HG02938 (cell line): ENCODE results near the gene HGFAC.

Experiments
- ATAC-seq: cut with Tn5 transposase; IDR thresholded peaks from one replicate; pipeline ENCODE4 v1.9.1; 2021; ENCODE audit warnings: mild to moderate bottlenecking, moderate library complexity; ENCODE audit not compliant: unreplicated experiment

Gene HGFAC

GRCh38 chr4:3441501-3442459 is at the start of gene HGFAC:
TSS of gene HGFAC (plus strand) at chr4:3441968. CDS start at chr4:3442002, 34 bp downstream.
- ATAC-seq, result no peak

GRCh38 chr4:3392321-3392720 is 49.4 kb upstream of the HGFAC start:
- no peak for ATAC-seq

DNA sequence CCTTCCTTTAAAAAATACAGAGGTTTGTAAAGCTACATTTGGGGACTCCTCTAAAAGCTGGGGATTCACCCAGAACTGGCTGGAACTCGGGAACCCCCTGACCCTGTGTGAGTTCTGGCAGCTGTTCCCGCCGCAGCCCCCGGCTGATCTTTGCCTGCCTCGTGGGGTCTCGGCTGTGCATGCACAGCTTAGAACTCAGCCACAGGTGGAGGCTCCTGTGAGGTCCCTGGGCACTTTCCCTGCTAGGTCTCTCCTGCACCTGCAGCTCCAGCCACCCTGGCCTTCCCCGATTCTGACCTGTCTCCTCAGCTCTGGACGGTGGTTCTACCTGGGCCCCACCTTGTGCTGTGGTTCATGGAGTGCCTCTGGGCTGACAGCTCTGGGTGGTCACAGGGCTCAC is 48.6 kb upstream of the HGFAC start:
- ATAC-seq, result no peak

DNA sequence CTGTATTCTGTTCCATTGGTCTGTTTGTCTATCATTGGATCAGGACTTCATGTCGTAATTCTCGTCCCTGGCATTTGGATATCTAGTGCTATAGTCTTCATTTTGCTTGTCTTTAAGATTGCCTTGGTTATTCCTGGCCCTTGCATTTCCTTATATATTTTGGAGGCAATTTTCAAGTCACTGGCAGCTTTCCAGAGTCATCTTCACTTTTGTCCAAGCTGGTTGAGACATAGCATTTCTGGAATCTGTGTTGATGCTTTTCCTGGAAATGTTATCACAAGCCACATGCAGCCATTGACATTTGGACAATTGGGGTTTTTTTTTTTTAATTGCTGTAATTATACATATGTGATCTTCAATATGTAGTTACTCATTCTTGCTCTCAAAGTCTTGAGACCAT is 45.2 kb upstream of the HGFAC start:
- ATAC-seq, result no peak

DNA sequence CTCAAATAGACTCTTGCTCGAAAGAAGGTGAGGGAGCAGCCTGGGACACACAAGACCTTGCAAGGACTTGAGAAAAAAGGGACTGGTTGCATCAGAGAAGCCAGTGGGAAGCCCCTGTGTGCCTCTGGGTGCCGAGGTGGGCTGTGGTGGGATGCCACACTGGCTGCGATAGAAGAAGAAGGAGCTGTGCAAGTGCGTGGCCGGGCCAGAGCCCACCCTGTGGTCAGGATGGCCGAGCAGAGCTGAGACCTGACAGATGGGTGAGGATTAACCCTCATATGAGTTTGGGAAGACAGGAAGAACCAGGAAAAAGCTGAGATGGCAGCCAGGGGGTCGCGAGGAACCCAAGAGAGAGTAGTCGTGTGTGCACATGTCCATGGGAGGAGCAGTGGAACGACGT is 44.6 kb upstream of the HGFAC start:
- ATAC-seq, result no peak

DNA sequence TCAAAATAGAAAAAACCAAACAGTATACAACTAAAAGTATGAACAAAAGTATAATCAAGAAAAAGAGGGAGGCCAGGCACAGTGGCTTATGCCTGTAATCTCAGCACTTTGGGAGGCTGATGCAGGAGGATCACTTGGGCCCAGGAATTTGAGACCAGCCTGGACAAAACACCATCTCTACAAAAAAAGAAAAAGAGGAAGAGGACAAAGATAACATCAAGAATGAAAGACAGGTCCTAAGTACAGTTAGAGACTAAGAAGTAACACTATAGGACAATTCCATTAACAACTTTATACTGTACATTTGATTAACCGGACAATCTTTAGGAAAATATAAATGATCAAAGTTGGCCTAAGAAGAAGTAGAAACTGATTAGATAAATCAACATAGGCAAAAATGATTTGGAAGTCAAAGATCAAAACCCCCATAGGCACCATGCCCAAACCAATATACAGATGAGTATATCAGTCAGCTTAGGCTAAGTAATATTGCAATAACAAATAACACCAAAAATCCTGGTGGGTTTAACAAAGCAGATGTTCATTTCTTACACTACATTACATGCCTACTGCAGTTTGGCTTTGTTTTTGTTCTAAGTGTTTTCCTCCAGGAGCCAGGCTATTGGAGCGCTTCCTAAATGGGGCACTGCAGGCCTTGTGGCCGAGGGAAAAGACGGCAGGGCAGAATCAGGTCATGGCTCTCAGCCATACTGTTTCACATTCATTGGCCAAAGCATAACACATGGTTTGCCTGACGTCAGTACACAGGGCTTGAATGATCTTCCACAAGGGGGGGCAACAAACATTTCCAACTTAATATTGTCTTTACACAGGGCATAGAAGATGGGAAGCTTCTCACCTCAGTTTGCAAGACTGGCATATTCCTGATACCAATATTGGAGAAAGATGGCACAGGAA is 42.2 kb upstream of the HGFAC start:
- no peak for ATAC-seq

DNA sequence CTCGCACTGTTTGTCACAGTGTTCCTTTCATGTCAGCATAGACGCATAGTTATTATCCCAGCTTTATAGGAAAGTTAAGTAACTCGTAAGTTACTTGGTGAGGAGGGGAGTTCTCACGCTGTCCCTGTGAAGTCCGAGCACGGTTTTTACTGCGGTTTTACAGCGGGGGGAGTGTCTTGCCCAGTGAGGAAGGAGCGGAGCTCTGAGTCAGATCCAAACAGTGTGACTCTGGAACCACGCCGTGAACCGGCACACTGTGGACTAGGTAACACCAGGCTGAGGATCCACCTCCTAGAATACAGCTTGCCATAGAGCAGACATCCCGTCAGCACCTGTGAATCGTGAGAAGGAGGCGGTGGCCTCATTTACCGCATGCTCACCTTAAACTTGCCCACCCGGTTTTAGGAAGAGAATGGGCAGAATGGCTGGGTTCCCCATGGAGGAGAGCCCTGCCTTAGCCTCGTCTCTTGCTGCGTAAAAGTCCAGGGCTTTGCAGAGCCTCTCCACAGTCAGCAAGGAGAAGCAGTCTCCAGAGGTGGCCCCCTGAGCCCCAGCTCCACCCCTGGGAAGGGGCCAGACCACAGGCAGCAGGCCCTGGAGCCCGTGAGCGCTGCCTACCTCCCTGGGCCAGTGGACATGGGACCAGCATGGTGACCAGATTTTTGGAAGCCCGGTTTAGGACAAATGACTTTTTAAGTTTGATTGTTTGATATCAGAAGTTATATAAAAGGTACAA is 40.2 kb upstream of the HGFAC start:
- no peak for ATAC-seq

GRCh38 chr4:3402491-3403347 is 39.0 kb upstream of the HGFAC start:
- no peak for ATAC-seq

DNA sequence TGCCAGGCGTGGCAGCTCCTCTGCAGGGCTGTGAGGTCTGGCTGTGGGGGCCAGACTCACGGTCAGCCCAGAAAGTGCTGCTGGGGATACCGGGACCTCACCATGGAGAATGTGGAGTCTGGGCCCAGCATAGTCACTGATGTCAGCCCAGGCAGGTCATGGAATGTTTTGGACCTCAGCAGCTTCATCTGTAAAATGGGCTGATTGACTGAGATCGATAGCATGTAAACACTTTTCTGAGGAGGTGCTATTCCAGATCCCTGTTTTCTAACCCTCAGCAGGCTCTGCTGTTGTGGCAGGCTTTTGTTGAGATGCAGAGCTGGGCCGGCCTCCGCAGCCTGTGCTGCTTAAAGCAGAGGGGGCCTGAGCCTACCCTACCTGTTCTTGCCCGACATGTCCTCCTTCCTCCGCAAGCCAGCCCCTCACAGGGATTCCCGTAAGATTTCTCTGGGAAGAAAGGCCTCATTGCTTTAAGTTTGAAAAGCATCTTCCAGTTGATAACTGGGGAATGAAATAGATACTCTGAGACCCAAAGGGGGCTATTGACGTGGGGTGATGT is 38.3 kb upstream of the HGFAC start:
- no peak for ATAC-seq

DNA sequence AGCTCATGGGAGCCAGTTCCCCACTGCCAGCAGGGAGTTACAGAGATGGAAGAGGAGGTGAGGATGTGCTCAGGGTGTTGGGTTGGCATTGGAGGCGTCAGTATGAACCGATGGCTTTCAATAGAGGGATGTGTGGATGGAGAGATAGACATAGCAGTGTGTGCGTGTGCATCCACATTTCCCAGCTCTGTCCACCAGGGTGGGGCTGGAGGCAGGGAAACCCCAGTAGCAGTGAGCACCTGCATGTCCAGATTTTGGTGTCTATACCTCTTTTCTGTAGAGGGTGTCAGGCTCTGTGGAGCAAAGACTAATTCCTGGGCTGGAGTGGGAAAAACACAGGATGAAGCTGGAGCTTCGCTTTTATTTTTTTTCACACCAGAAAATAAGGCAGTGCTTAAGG is 37.2 kb upstream of the HGFAC start:
- ATAC-seq, result no peak

DNA sequence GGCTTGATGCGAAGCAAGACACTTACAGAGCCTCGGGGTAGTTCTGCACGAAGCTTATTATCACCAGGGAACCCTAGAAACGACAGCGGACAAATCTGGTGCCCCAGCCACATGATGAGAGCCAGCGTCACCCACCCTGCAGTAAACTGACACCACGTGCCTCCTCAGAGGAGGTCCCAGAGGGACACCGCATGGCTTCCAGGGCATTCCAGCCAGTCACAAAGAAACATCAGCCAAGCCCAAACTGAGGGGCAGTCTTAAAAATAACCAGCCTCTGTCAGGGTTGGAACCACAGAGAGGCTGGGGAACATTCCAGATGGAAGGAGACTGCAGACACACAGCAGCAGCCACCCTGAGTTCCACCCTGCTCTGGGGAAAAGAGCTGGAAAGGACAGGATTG is 36.6 kb upstream of the HGFAC start:
- no peak for ATAC-seq

GRCh38 chr4:3406021-3406420 is 35.7 kb upstream of the HGFAC start:
- ATAC-seq, result no peak

- ATAC-seq, result no peak
Measured at GRCh38 chr4:3406431-3406830, 35.3 kb upstream of the HGFAC start.

DNA sequence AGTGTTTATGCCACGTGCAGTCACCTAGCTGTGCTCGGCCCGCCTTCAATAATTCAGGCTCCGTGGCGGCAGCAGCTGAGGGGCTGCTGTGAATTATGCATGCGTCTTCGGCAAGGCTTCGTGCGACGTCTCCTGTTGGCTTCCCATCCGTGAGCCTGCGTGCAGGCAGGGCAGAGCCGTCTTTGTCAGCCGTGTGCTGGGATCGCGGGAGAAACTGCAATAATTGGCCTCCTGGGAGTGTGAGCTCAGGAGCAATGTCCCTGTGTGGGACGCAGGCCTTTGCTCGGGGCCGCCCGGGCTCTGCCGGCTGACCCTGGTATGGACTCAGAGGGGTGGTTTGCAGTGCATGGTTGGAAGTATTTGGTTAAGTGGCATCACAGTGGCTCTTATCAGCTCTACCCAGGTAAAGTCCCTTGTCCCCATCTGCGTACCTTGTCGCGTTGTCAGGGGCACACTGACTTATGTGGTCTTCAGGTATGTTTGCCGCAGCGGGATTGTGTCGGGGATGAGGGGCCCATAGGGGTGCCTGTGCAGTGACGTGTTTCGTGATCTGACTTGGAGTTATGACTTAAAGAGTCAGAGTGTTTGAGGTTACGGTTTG is 34.5 kb upstream of the HGFAC start:
- ATAC-seq, result no peak

GRCh38 chr4:3407930-3408792 is 33.6 kb upstream of the HGFAC start:
- no peak for ATAC-seq

DNA sequence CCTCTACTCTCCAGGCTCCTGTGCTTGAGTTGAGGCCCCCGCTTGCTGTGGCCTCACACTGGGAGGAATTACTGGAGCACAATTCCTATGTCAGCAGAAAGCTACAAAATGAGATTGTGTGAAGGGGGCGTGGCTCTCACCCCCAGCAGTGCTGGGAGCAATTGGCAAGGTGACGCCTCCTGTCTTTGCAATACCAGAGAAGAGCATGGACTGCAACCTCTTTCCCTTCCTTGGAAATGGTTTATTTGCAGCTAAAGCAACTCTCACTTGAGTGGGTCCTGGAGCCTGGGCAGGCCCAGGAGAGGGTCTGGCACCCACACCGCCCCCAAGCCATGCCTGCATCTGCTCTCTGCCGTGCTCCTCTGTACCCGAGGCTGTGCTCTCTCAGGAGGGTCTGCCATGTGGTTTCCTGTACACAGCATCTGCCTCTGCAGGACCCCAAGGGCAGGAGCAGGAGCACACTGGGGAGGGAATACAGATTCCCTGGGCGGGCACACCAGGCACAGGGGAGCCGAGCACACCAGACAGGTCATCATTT is 32.9 kb upstream of the HGFAC start:
- ATAC-seq, result no peak

- no peak for ATAC-seq
Measured at GRCh38 chr4:3409571-3410091, 32.1 kb upstream of the HGFAC start.
